ENCODE data around the gene MBTD1. TPM values are rescaled to one million over a fixed set of nuclear protein-coding genes. Genes with fewer than 3 reads are reported as not detected.
A peak's percentile ranks its signal among the peaks of the same experiment; 100 is the strongest.
"Not testable (repeated sequence)": the region's sequence is repeated elsewhere in the genome, so short reads cannot be mapped to it uniquely, and the experiment has no call there.

MBTD1 gene
- total RNA-seq, 2 experiments from 2014 or later: 7.6 to 8.1 TPM

DNA sequence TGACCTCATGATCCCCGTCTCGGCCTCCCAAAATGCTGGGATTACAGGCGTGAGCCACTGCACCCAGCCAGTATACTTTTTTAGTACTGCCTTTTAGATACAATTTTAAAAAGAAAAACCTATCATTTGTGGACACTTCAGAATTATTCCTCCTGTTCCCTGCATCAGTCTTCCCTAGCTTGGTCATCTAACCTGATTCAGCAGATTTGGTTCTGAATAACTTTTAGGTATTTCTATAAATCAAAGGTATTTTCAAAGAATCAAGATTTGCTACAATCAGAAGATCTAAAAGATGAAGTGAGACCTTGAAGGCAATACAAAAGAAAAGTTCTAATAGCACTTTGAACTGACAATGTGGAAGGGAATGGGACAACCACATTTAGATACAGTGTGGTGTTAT, 30.0 kb downstream of the MBTD1 start:
- Mint-ChIP-seq H3K27me3 (no peaks in the 10 kb centered on the region), H3K9me3 (no peaks in the 10 kb centered on the region), H3K27ac (no peak overlapping the region), H3K4me1 (peaks cover 31% of the 10 kb centered on the region), H3K36me3 (no peaks in the 10 kb centered on the region), H3K4me3 (no peak overlapping the region)
- DNase-seq: no peak

DNA sequence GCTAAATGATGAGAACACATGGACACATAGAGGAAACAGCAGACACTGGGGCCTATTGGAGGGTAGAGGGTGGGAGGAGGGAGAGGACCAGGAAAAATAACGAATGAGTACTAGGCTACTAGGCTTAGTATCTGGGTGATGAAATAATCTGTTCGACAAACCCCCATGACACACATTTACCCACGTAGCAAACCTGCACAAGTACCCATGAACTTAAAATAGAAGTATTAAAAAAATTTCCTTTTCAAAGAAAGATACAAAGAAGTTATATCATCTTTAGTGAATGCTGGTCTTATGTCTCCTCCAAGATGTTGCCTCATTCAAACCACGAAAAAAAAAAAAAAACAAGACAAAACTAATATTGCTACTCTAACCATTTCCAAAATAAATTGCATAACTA, 31.7 kb downstream of the MBTD1 start:
- Mint-ChIP-seq H3K4me1 (peaks cover 37% of the 10 kb centered on the region), H3K36me3 (peaks cover 7% of the 10 kb centered on the region), H3K9me3 (no peaks in the 10 kb centered on the region), H3K27me3 (no peaks in the 10 kb centered on the region), H3K27ac (no peak overlapping the region), H3K4me3 (no peak overlapping the region)
- DNase-seq: no peak

- not testable (repeated sequence) for H3K9me3 Mint-ChIP-seq, H3K36me3 Mint-ChIP-seq, DNase-seq, H3K27me3 Mint-ChIP-seq, H3K27ac Mint-ChIP-seq, H3K4me3 Mint-ChIP-seq
- H3K4me1 Mint-ChIP-seq: peaks cover 32% of the 10 kb centered on the region
Observed at GRCh38 chr17:51225523-51225922, 34.3 kb downstream of the MBTD1 start.

GRCh38 chr17:51224402-51225262, 35.2 kb downstream of the MBTD1 start:
- Mint-ChIP-seq H3K4me3 (no peak overlapping the region), H3K4me1 (peaks cover 24% of the 10 kb centered on the region), H3K9me3 (no peaks in the 10 kb centered on the region), H3K27ac (peak overlapping the region; percentile 16), H3K27me3 (no peaks in the 10 kb centered on the region), H3K36me3 (peaks cover 10% of the 10 kb centered on the region)
- DNase-seq: no peak

DNA sequence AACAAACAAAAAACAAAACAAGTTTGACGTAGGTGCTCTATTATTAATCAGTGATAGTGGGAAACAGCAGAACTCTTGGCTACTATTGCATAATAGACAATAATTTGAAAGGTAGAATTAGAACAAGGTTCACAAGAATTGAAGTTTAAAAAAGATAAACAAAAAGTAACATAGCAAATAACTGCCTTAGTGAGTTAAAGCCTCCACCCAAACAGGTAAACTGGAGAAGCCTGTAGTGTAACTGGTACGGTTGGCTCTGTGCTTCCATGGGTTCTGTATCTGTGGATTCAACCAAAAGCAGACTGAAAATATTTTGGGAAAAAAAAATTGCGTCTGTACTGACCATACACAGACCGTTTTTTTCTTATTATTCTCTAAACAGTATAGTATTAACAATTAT, 38.5 kb downstream of the MBTD1 start:
- H3K27me3 Mint-ChIP-seq: no peaks in the 10 kb centered on the region
- H3K4me1 Mint-ChIP-seq: peaks cover 16% of the 10 kb centered on the region
- no peak overlapping the region for H3K27ac Mint-ChIP-seq
- H3K36me3 Mint-ChIP-seq: peaks cover 15% of the 10 kb centered on the region
- no peaks in the 10 kb centered on the region for H3K9me3 Mint-ChIP-seq
- no peak for DNase-seq
- H3K4me3 Mint-ChIP-seq: no peak overlapping the region

GRCh38 chr17:51217946-51218345, 41.9 kb downstream of the MBTD1 start:
- no peaks in the 10 kb centered on the region for H3K27me3 Mint-ChIP-seq
- peaks cover 8% of the 10 kb centered on the region for H3K36me3 Mint-ChIP-seq
- no peaks in the 10 kb centered on the region for H3K4me1 Mint-ChIP-seq
- DNase-seq: no peak
- no peak overlapping the region for H3K4me3 Mint-ChIP-seq
- no peaks in the 10 kb centered on the region for H3K9me3 Mint-ChIP-seq
- no peak overlapping the region for H3K27ac Mint-ChIP-seq

DNA sequence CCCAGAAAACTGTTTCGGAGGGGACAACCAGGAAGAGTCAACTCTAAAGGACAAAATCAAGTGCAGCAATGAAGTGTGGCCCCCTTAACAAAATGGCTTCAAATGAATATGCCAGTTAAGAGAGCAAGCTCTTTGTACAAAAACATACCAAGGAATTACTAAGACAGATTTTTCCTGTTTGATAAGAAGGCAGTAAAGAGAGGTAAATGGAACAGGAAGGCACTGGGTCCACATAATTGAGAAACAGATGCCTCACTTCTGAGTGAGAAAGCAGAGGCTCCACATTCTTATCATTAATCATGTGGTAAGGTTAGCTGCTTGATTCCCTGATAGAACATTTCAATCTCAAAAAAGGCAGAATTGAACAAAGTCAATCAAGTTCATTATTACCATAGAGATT, 44.9 kb downstream of the MBTD1 start:
- Mint-ChIP-seq H3K27me3 (no peaks in the 10 kb centered on the region), H3K4me3 (no peak overlapping the region), H3K9me3 (no peaks in the 10 kb centered on the region), H3K27ac (no peak overlapping the region), H3K36me3 (peaks cover 8% of the 10 kb centered on the region), H3K4me1 (no peaks in the 10 kb centered on the region)
- DNase-seq: no peak

- H3K27ac Mint-ChIP-seq: no peak overlapping the region
- H3K27me3 Mint-ChIP-seq: no peaks in the 10 kb centered on the region
- peaks cover 4% of the 10 kb centered on the region for H3K36me3 Mint-ChIP-seq
- H3K4me3 Mint-ChIP-seq: no peak overlapping the region
- H3K4me1 Mint-ChIP-seq: no peaks in the 10 kb centered on the region
- no peak for DNase-seq
- H3K9me3 Mint-ChIP-seq: no peaks in the 10 kb centered on the region
Observed at GRCh38 chr17:51203838-51204237, 56.0 kb downstream of the MBTD1 start.

DNA sequence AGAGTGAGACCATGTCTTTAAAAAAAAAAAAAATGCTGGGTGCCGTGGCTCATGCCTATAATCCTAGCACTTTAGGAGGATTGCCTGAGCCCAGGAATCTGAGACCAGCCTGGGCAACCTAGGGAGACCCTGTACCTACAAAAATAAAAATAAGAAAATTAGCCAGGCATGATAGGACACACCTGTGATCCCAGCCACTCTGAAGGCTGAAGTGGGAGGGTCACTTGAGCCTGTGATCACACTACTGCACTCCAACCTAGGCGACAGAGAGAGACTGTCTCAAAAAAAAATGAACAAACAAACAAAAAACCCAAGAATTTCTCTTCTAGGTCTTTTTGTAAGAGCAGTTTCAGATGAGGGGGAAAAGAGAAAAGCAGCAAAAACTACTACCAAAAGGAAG, 59.0 kb downstream of the MBTD1 start:
- DNase-seq: no peak
- H3K4me1 Mint-ChIP-seq: no peaks in the 10 kb centered on the region
- H3K27me3 Mint-ChIP-seq: no peaks in the 10 kb centered on the region
- H3K4me3 Mint-ChIP-seq: no peak overlapping the region
- peak overlapping the region; percentile 46 for H3K27ac Mint-ChIP-seq
- H3K36me3 Mint-ChIP-seq: peaks cover 4% of the 10 kb centered on the region
- H3K9me3 Mint-ChIP-seq: no peaks in the 10 kb centered on the region

DNA sequence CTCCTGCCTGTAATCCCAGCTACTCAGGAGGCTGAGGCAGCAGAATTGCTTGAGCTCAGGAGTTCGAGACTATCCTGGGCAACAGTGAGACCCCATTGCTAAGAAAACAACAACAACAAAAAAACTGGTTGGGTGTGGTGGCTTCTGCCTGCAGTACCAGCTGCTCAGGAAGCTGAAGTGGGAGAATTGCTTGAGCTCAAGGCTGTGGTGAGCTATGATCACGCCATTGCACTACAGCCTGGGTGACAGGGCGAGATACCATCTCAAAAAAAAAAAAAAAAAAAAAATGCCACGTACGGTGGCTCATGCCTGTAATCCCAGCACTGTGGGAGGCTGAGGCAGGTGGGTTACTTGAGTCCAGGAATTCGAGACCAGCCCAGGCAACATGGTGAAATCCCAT, 59.6 kb downstream of the MBTD1 start:
- no peaks in the 10 kb centered on the region for H3K27me3 Mint-ChIP-seq
- no peak overlapping the region for H3K4me3 Mint-ChIP-seq
- H3K9me3 Mint-ChIP-seq: no peaks in the 10 kb centered on the region
- H3K4me1 Mint-ChIP-seq: no peaks in the 10 kb centered on the region
- no peak for DNase-seq
- H3K36me3 Mint-ChIP-seq: peaks cover 4% of the 10 kb centered on the region
- H3K27ac Mint-ChIP-seq: no peak overlapping the region

GRCh38 chr17:51197754-51198153, 62.1 kb downstream of the MBTD1 start:
- Mint-ChIP-seq H3K4me1 (no peaks in the 10 kb centered on the region), H3K9me3 (no peaks in the 10 kb centered on the region), H3K4me3 (no peak overlapping the region), H3K27me3 (no peaks in the 10 kb centered on the region), H3K36me3 (peaks cover 7% of the 10 kb centered on the region), H3K27ac (no peak overlapping the region)
- no peak for DNase-seq

- H3K4me1 Mint-ChIP-seq: no peaks in the 10 kb centered on the region
- no peak overlapping the region for H3K27ac Mint-ChIP-seq
- H3K36me3 Mint-ChIP-seq: peaks cover 12% of the 10 kb centered on the region
- no peak for DNase-seq
- no peaks in the 10 kb centered on the region for H3K9me3 Mint-ChIP-seq
- no peak overlapping the region for H3K4me3 Mint-ChIP-seq
- H3K27me3 Mint-ChIP-seq: no peaks in the 10 kb centered on the region
Observed at GRCh38 chr17:51191895-51192294, 68.0 kb downstream of the MBTD1 start.

DNA sequence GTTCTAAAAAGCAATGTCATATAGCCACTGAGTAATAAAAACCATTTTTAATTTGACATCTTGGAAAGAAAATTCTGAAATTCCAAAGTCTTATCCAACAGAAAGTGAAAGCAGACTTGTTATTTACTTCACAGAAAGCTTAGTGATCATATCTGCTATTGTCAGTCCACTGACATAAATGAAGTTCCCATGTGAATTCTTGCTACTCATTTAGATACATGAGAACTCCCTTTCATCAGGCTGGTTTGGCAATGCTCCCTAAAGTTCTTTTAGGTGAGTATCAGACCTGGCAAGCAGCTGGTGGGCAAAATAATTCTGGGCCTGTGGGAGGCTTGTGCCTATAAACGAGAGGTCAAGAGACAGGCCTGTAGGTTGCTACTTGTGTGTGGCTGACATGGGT, 70.2 kb downstream of the MBTD1 start:
- Mint-ChIP-seq H3K36me3 (peaks cover 19% of the 10 kb centered on the region), H3K27ac (no peak overlapping the region)
- no peak for DNase-seq

GRCh38 chr17:51189162-51189561, 70.7 kb downstream of the MBTD1 start:
- Mint-ChIP-seq H3K4me1 (peaks cover 3% of the 10 kb centered on the region), H3K4me3 (no peak overlapping the region), H3K27me3 (no peaks in the 10 kb centered on the region), H3K36me3 (peaks cover 19% of the 10 kb centered on the region), H3K27ac (no peak overlapping the region), H3K9me3 (no peaks in the 10 kb centered on the region)
- DNase-seq: no peak

More for the DNA sequence above, 70.2 kb downstream of the MBTD1 start:
- Mint-ChIP-seq H3K9me3 (no peaks in the 10 kb centered on the region), H3K4me3 (no peak overlapping the region), H3K4me1 (no peaks in the 10 kb centered on the region), H3K27me3 (no peaks in the 10 kb centered on the region)

DNA sequence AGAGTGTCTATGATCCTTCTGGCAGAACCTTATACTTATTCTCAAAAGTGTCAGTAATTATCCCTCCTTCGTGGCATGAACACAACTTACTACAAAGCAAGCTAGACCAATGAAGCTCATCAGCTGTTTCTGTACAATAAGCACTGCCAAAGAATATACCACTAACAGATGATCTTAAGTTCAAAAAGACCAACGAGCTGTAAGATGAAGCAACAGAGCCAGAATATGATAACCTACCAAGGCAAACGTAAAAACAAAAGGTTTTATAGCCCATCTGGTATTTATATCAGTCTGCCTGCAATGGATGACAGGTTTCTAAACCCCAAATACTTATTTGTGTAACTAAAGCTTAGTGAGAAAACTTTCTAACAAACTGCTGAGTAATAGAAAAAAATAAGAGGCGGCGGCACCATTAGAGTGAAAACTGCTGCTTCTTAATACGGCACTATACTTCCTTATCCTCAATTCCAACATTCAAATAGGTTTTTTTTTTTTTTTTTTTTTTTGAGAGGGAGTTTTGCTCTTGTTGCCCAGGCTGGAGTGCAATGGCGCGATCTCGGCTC, 71.5 kb downstream of the MBTD1 start:
- no peak overlapping the region for H3K4me3 Mint-ChIP-seq
- H3K27ac Mint-ChIP-seq: no peak overlapping the region
- no peaks in the 10 kb centered on the region for H3K9me3 Mint-ChIP-seq
- H3K27me3 Mint-ChIP-seq: no peaks in the 10 kb centered on the region
- peaks cover 15% of the 10 kb centered on the region for H3K36me3 Mint-ChIP-seq
- no peak for DNase-seq
- peaks cover 5% of the 10 kb centered on the region for H3K4me1 Mint-ChIP-seq

DNA sequence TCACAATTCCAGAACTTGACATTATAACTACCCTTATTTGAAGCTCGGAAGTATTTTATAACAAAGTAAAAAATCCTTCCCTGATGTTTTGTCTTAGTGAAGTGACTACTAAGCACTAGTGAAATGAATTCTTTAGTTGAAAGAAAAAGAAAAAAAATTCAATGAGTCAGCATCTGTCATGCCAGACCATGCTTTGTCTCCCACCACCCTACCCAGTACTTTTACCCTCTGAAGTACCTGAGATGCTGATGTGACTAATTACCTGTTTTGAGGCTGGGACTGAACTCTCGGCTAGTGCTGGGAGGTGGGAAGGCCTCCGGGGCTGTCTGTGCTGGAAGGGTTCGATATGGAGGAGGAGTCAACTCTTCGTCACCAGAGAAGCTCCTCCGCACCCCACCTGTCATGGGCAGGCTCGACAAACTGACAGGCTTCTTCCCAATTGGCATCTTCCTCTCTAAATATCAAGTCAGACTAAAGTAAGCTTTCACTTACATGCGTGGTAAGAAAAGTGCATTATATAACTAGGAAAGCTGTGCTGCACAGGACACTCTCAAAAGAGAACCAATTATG, 74.0 kb downstream of the MBTD1 start:
- H3K27me3 Mint-ChIP-seq: no peaks in the 10 kb centered on the region
- DNase-seq: no peak
- peak overlapping the region; percentile 0 for H3K27ac Mint-ChIP-seq
- H3K9me3 Mint-ChIP-seq: no peaks in the 10 kb centered on the region
- peaks cover 14% of the 10 kb centered on the region for H3K36me3 Mint-ChIP-seq
- H3K4me3 Mint-ChIP-seq: no peak overlapping the region
- H3K4me1 Mint-ChIP-seq: peaks cover 5% of the 10 kb centered on the region

Data from activated naive CD8-positive, alpha-beta T cell treated with anti-CD3 and anti-CD28 coated beads for 36 hours (primary cell).